ENCODE results near the gene PTPRD.

PTPRD gene

GRCh38 chr9:9730174-9730573 lies 882.6 kb downstream of the PTPRD start:
- DNase-seq, result no peak

- no peak for DNase-seq
Measured at GRCh38 chr9:9729082-9729481, 883.7 kb downstream of the PTPRD start.

GRCh38 chr9:9719373-9720112 lies 893.3 kb downstream of the PTPRD start:
- no peak for DNase-seq

GRCh38 chr9:9718691-9719090 lies 894.1 kb downstream of the PTPRD start:
- DNase-seq, result no peak

- DNase-seq, result no peak
Measured at GRCh38 chr9:9679433-9679832, 933.4 kb downstream of the PTPRD start.

GRCh38 chr9:9674461-9674860 lies 938.3 kb downstream of the PTPRD start:
- no peak for DNase-seq

- no peak for DNase-seq
Measured at GRCh38 chr9:9670454-9670853, 942.3 kb downstream of the PTPRD start.

GRCh38 chr9:9645006-9645405 lies 967.8 kb downstream of the PTPRD start:
- DNase-seq, result no peak

- no peak for DNase-seq
Measured at GRCh38 chr9:9631284-9631683, 981.5 kb downstream of the PTPRD start.

GRCh38 chr9:9625248-9625647 lies 987.6 kb downstream of the PTPRD start:
- DNase-seq, result no peak

GRCh38 chr9:9623506-9623905 lies 989.3 kb downstream of the PTPRD start:
- no peak for DNase-seq

- no peak for DNase-seq
Measured at GRCh38 chr9:9621355-9621940, 991.4 kb downstream of the PTPRD start.

- no peak for DNase-seq
Measured at GRCh38 chr9:9620736-9621135, 992.1 kb downstream of the PTPRD start.

- no peak for DNase-seq
Measured at GRCh38 chr9:9615086-9615485, 997.7 kb downstream of the PTPRD start.

GRCh38 chr9:9614607-9615006 lies 998.2 kb downstream of the PTPRD start:
- no peak for DNase-seq

GRCh38 chr9:9612755-9613154 lies 1000.0 kb downstream of the PTPRD start:
- DNase-seq, result no peak

- DNase-seq, result no peak
Measured at GRCh38 chr9:9612270-9612669, 1000.5 kb downstream of the PTPRD start.

GRCh38 chr9:9605681-9606080 lies 1007.1 kb downstream of the PTPRD start:
- DNase-seq, result no peak

- DNase-seq, result no peak
Measured at GRCh38 chr9:9603345-9603744, 1009.5 kb downstream of the PTPRD start.

- no peak for DNase-seq
Measured at GRCh38 chr9:9598723-9599122, 1014.1 kb downstream of the PTPRD start.

- no peak for DNase-seq
Measured at GRCh38 chr9:9592104-9592503, 1020.7 kb downstream of the PTPRD start.

GRCh38 chr9:9585920-9586319 lies 1026.9 kb downstream of the PTPRD start:
- no peak for DNase-seq

- no peak for DNase-seq
Measured at GRCh38 chr9:9574080-9574479, 1038.7 kb downstream of the PTPRD start.

GRCh38 chr9:9565700-9566099 lies 1047.1 kb downstream of the PTPRD start:
- DNase-seq, result no peak

GRCh38 chr9:9563817-9564216 lies 1049.0 kb downstream of the PTPRD start:
- no peak for DNase-seq
